PC-9 (cell line): Measurements from ENCODE around the gene TMEM63C. TPM values are rescaled to one million over a fixed set of nuclear protein-coding genes. Genes with fewer than 3 reads are reported as not detected.

ENCODE experiments used
- BruUV-seq: library from RNA; stranded (reverse); fragments of 400-500 nt; replicated peaks from 2 replicates; lab custom pipeline; 2021; lab: Mats Ljungman, UMichigan
- CTCF ChIA-PET: fragments of 300-600 bp; sonication (Branson Sonifier 250); formaldehyde crosslinking; loops from one replicate; lab custom pipeline; 2022; ENCODE audit warnings: antibody characterized with exemption; lab: Charles Lee
- POLR2A ChIA-PET: fragments of 300-600 bp; sonication (Branson Sonifier 250); formaldehyde crosslinking; loops from one replicate; lab custom pipeline; 2022; ENCODE audit warnings: antibody characterized with exemption; ENCODE audit not compliant: unreplicated experiment; lab: Charles Lee
- DNase-seq, 2 experiments: peaks; one replicate each; pipeline versions ENCODE4 v3.0.0 to v3.0.0-alpha.2; 2015 to 2022; ENCODE audit warnings: mixed read lengths in 1 of 2
- H2AFZ ChIP-seq: fragments of 200-600 bp; sonication (generic); 2 replicates; pipeline ENCODE4 v1.8.1; 2017; ENCODE audit warnings: antibody characterized with exemption
- H3F3A ChIP-seq: fragments of 200-600 bp; sonication (generic); 2 replicates; pipeline ENCODE4 v1.8.1; 2017; ENCODE audit warnings: antibody characterized with exemption, mild to moderate bottlenecking, low read depth; ENCODE audit not compliant: insufficient read depth
- H3K27ac ChIP-seq: fragments of 200-600 bp; sonication (generic); 2 replicates; pipeline ENCODE4 v1.6.1; 2016; ENCODE audit warnings: mixed run types
- H3K27me3 ChIP-seq: fragments of 200-600 bp; sonication (generic); 2 replicates; pipeline ENCODE4 v1.6.1; 2016; ENCODE audit warnings: low read depth, mixed run types; ENCODE audit not compliant: insufficient read depth
- H3K36me3 ChIP-seq: fragments of 200-600 bp; sonication (generic); 2 replicates; pipeline ENCODE4 v1.6.1; 2016; ENCODE audit warnings: low read depth, mixed run types
- H3K4me1 ChIP-seq: fragments of 200-600 bp; sonication (generic); replicated peaks from 2 replicates; pipeline ENCODE4 v1.6.1; 2016; ENCODE audit warnings: mixed run types; ENCODE audit not compliant: insufficient read depth
- H3K4me2 ChIP-seq: fragments of 200-600 bp; sonication (generic); 2 replicates; pipeline ENCODE4 v1.6.1; 2017; ENCODE audit warnings: mixed run types
- H3K4me3 ChIP-seq: fragments of 200-600 bp; sonication (generic); 2 replicates; pipeline ENCODE4 v1.6.1; 2016; ENCODE audit warnings: mixed run types
- H3K79me2 ChIP-seq: fragments of 200-600 bp; sonication (generic); 2 replicates; pipeline ENCODE4 v1.6.1; 2017; ENCODE audit warnings: low read depth, mixed run types
- H3K9me2 ChIP-seq: fragments of 200-600 bp; sonication (generic); 2 replicates; pipeline ENCODE4 v1.8.1; 2017; ENCODE audit warnings: mild to moderate bottlenecking; ENCODE audit not compliant: insufficient read depth
- H3K9me3 ChIP-seq: fragments of 200-600 bp; sonication (generic); 2 replicates; pipeline ENCODE4 v1.8.1; 2016; ENCODE audit warnings: low read depth; ENCODE audit not compliant: insufficient read depth
- H4K20me1 ChIP-seq: fragments of 200-600 bp; sonication (generic); 2 replicates; pipeline ENCODE4 v1.8.1; 2017; ENCODE audit not compliant: insufficient read depth
- EZH2 ChIP-seq: fragments of 200-600 bp; sonication (generic); IDR thresholded peaks from 2 replicates; pipeline ENCODE4 v1.8.0; 2017; ENCODE audit warnings: antibody characterized with exemption, low read depth
- intact Hi-C: fragments of 100-400 bp; cut with micrococcal nuclease; formaldehyde crosslinking; loops from one replicate; pipeline ENCODE4 v1.10.0; 2022; ENCODE audit not compliant: unreplicated experiment
- total RNA-seq: library from RNA; stranded (reverse); gene quantifications from 2 replicates; pipeline ENCODE4 v1.2.3, GENCODE V29; 2021
- TF ChIP-seq, protein P1 (sequence below): fragments of 200-600 bp; sonication (generic); conservative IDR thresholded peaks from 2 replicates; pipeline ENCODE4 v1.6.1; 2017; ENCODE audit warnings: mixed run types, antibody characterized with exemption, mild to moderate bottlenecking, moderate library complexity

Gene TMEM63C
- total RNA-seq, 1 experiment from 2014 or later = 2.2 TPM

DNA sequence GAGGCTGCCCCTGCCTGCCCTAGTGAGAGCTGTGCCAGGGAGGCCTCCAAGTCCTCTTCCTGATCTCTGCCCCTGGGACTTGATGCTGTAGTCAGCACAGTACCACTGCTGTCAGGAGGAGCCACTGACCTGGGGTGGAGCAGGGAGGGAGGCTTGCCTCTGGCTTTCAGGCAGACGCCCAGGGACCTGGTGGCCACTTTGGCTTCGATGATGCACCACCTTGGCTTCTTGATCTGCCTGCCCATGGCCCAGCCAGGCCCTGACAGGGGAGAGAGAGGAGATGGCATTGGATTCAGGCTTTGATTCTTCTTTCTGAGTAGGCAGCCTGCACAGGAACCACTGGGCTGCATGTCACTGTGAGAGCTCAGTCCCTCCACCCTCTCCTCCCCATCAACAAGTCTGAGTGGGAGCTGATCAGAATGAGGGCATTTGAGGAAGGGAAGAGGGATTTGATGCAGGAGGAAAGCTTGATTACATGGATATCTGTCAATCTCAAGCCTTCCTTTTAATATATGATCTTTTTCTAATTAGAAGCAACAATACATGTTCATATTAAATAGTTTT is 24.7 kb downstream of the TMEM63C start:
- ChIA-PET CTCF (interaction anchor here (0.6 kb wide), 1 partner anchor 334 kb away, joined by 11 read pairs; no protein-coding TSS in a partner anchor), POLR2A (no interaction called here)
- DNase-seq = no peak

DNA sequence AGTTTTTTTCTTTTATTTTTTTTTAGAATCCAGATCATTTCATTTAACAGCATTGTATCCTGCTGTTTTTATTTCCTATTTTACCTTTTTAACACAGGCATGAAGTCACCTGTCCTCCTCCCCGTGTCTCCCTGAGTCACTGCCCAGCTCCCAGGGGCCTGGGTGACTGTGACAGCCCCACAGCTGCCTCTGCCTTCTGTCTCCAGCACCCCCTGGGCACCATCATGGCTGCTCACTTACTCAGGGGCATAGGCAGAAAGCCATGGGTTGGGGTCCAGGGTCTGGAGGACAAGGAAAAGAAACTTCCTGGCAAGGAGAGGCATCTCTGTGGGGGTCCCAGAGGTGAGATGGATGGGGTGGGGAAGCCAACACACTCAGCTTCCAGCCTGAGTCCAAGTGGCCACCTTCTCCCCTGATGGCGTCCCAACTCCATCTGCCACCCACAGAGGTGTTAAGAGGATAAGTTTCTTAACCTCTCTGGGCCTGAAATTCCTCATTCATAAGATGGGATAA is 25.3 kb downstream of the TMEM63C start:
- no TSS peak for BruUV-seq
- Histone ChIP-seq H3K4me2 (no peak overlapping the region), H3F3A (no peaks in the 10 kb centered on the region), H2AFZ (no peak overlapping the region), H4K20me1 (no peaks in the 10 kb centered on the region), H3K79me2 (no peaks in the 10 kb centered on the region), H3K27me3 (peaks cover 55% of the 10 kb centered on the region), H3K27ac (no peak overlapping the region), H3K9me2 (no peaks in the 10 kb centered on the region), H3K4me1 (no peaks in the 10 kb centered on the region), H3K9me3 (no peaks in the 10 kb centered on the region), H3K36me3 (no peaks in the 10 kb centered on the region), H3K4me3 (no peak overlapping the region)
- TF ChIP-seq, protein P1, sequence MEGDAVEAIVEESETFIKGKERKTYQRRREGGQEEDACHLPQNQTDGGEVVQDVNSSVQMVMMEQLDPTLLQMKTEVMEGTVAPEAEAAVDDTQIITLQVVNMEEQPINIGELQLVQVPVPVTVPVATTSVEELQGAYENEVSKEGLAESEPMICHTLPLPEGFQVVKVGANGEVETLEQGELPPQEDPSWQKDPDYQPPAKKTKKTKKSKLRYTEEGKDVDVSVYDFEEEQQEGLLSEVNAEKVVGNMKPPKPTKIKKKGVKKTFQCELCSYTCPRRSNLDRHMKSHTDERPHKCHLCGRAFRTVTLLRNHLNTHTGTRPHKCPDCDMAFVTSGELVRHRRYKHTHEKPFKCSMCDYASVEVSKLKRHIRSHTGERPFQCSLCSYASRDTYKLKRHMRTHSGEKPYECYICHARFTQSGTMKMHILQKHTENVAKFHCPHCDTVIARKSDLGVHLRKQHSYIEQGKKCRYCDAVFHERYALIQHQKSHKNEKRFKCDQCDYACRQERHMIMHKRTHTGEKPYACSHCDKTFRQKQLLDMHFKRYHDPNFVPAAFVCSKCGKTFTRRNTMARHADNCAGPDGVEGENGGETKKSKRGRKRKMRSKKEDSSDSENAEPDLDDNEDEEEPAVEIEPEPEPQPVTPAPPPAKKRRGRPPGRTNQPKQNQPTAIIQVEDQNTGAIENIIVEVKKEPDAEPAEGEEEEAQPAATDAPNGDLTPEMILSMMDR = no peak; the same call in 1 of the 2 replicates
- no peak for TF ChIP-seq EZH2
- DNase-seq = no peak
- intact Hi-C loops = no loop called here
- ChIA-PET CTCF (interaction anchor here (0.6 kb wide), 1 partner anchor 335 kb away, joined by 11 read pairs; no protein-coding TSS in a partner anchor), POLR2A (no interaction called here)

More for the DNA sequence above, 24.7 kb downstream of the TMEM63C start:
- no peak overlapping the region for H3K27ac ChIP-seq
- no peaks in the 10 kb centered on the region for H3K4me1 ChIP-seq
- H3K4me2 ChIP-seq = no peak overlapping the region
- no peaks in the 10 kb centered on the region for H3F3A ChIP-seq
- no peaks in the 10 kb centered on the region for H3K9me3 ChIP-seq
- no peaks in the 10 kb centered on the region for H3K9me2 ChIP-seq
- no peaks in the 10 kb centered on the region for H3K36me3 ChIP-seq
- no peaks in the 10 kb centered on the region for H4K20me1 ChIP-seq
- no TSS peak for BruUV-seq
- H3K79me2 ChIP-seq = no peaks in the 10 kb centered on the region
- intact Hi-C loops = no loop called here
- no peak for TF ChIP-seq EZH2
- TF ChIP-seq, protein P1 = no peak
- H3K27me3 ChIP-seq = peaks cover 55% of the 10 kb centered on the region
- no peak overlapping the region for H3K4me3 ChIP-seq
- H2AFZ ChIP-seq = no peak overlapping the region

DNA sequence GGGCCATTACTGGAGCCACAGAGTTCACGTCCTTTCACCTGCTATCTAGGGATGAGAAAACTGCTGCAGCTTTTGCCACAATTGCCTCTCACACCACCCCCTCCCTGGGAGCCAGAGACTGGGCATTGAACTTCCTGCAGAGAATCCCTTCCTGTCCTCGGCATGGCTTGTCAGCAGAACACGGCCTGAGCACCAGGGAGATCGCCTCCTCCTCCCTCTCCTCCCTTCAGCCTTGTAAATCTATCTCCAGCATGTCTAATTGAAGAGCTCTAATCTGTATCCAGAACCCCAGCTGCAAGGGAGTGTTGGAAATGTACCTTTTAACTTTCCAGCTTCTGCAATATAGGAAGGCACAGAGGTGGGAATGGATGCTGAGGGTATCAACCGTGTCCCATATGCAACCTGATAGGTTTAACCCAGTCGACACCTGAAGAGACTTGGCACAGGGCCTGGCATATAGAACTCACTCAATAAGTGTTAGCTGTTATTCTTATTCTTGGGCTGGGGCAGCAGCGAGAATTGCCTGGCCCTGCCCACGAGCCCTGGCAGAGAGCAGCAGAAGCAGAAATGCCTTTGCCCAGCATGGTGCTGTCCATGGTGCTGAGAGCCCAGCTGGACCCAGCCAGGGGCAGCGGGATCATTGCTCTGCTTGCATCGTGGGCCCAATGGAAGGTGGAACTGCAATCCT is 26.8 kb downstream of the TMEM63C start:
- H3K27me3 ChIP-seq = peaks cover 54% of the 10 kb centered on the region
- DNase-seq = peak; percentile 50 to 83
- no peaks in the 10 kb centered on the region for H4K20me1 ChIP-seq
- CTCF ChIA-PET = no interaction called here
- no peak overlapping the region for H3K4me2 ChIP-seq
- no peak overlapping the region for H2AFZ ChIP-seq
- no peak overlapping the region for H3K4me3 ChIP-seq
- no TSS peak for BruUV-seq
- intact Hi-C loops = no loop called here
- H3K9me2 ChIP-seq = no peaks in the 10 kb centered on the region
- no peak for TF ChIP-seq EZH2
- TF ChIP-seq, protein P1 = no peak
- no peaks in the 10 kb centered on the region for H3K79me2 ChIP-seq
- H3K36me3 ChIP-seq = no peaks in the 10 kb centered on the region
- H3K27ac ChIP-seq = no peak overlapping the region
- no peaks in the 10 kb centered on the region for H3K4me1 ChIP-seq
- POLR2A ChIA-PET = interaction anchor here (0.6 kb wide), 1 partner anchor 253 kb away, joined by 3 read pairs; no protein-coding TSS in a partner anchor
- no peaks in the 10 kb centered on the region for H3K9me3 ChIP-seq
- H3F3A ChIP-seq = no peaks in the 10 kb centered on the region
